ENCODE measurements around the gene RNF180.
"Not testable (repeated sequence)": the region's sequence is repeated elsewhere in the genome, so short reads cannot be mapped to it uniquely, and the experiment has no call there.

The RNF180 gene

DNA sequence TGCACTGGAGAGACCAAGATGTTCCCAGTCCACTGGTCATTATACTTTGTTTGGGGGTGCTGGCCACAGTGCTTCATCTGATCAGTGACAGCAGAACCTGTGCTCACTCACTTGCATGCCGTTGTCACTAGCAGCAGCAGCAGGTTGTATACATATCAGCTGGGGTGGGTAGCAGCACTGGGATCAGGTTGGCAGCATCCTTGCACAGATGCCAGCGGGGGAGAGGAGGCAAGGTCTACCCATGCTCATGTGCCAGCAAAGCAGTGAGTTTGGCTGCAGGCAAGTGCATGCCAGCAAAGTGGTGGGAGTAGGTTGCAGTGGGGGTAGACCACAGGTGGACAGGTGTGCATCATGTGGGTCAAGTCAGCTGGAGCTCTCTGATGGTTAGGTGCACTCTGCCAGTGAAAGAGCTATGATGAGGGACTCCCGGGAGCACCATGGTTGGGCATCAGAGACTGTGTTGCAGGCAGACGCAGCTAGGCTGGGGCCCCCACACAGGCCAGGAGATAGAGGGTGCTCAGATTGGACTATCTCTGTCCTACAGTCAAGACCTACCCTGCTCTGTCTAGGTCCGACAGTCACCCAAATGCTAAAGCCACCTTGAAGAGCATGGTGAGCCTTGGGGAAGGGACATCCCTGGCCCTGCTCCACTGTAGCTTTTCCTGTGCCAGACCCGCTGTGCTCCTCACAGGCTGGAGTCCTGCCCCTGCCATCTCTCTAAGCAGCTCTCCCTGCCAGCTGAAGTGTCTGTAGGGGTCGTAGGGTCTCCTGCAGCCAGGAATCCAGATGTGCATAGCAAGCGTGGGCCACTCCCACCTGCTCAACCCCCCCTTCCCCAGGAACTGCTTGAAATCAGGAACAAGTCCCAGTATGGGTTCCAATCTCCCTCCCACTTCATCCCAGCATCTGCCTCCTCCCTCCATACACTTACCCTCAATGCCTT is 119.8 kb downstream of the RNF180 start:
- DNase-seq (ENCODE audit: low read depth) = no peak

DNA sequence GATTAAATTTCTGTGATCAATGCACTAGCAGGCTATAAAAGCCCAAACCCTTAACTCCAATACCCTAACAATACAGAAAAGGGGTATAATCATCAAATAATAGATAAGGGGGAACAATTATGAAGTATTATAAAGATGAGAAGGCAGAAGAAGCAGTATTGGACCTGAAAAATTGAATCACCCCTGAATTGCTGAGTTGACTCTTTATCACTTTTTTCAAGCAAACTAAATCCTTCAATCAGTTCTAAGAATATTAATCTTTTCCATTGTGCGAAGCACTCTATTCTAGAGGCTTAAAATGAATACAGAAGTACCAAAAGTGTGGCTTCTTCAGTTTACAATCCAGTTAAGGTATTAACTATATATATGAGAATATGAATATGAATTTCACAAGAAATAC is 120.7 kb downstream of the RNF180 start:
- no peak for DNase-seq (ENCODE audit: low read depth)

DNA sequence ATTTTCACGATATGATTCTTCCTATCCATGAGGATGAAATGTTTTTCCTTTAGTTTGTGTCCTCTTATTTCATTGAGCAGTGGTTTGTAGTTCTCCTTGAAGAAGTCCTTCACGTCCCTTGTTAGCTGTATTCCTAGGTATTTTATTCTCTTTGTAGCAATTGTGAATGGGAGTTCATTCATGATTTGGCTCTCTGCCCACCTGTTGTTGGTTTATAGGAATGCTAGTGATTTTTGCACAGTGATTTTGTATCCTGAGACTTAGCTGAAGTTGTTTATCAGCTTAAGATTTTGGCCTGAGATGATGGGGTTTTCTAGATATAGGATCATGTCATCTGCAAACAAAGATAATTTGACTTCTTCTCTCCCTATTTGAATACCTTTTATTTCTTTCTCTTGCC is 122.9 kb downstream of the RNF180 start:
- not testable (repeated sequence) for DNase-seq (ENCODE audit: low read depth)

DNA sequence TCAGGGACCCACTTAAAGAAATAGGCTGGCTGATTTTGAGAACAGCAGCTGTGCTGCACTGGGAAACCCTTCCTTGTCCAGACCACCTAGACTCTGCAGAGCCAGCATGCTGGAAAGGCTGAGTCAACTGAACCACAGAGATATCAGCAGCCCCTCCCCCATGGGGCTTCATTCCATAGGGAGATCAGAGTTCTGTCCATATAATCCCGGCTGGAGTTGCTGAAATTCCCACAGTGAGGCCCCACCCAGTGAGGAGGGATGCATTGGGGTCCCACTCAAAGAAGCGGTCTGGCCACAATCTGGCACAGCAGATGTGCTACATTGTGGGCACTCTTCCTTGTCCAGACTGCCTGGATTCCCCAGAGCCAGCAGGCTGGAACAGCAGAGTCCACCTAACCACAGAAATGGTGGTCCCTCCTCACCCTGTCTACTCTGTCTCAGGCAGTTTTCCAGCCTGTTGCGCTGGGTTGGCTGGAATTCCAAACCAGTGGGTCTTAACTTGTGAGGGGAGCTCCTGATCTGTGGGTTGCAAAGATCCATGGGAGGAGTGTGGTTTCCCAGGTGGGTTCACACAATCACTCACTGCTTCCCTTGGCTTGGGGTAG is 127.1 kb downstream of the RNF180 start:
- no peak for DNase-seq (ENCODE audit: low read depth)

DNA sequence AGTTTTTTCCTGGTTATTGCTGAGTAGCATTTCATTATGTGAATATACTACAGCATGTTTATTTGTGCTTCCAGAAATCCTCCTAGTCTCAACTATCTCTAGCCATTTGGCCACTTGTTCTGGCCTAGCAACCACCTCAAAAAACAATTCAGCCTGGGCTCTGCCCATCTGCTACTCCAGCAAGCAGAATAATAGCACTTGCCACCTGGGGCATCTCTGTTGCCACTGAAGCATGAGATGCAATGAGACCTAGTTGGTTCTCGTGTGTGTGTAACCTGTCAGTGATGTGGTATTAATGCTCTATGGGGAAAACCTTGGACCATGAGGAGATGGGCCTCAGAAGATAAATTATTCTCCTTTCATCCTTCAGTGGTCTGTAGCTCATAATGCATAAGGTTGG is 129.5 kb downstream of the RNF180 start:
- DNase-seq (ENCODE audit: low read depth) = no peak

DNA sequence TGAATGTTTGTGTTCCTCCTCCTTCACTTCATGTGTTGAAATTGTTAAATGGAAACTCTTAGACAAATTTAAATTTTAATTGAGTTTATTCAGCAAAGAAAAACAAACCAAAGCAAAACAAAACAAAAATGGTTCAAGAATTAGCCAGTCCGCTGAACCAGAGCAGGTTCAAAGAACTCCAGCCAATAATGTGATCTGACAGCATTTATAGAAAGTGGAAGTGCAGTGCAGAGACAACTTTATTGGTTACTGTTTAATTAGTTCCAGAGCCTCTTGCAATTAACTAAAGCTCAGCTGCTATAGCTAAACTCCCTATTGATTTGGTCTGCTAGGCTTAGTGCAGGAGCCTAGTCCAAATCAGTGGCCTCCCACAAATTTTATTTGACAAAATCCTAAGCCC is 132.9 kb downstream of the RNF180 start:
- no peak for DNase-seq (ENCODE audit: low read depth)

DNA sequence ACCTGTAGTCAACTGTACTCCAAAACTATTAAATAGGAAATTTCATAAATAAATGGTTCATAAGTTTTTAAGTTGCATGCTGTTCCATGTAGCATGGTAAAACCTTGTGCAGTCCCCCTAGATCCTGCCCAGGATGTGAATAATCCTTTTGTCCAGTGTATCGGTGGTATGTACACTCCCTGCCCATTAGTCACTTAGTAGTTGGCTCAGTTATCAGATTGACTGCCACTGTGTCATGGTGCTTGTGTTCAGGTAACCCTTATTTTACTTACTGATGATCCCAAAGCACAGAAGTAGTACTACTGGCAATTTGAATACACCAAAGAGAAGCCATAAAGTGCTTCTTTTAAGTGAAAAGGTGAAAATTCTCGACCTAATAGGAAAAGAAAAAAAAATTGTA is 134.2 kb downstream of the RNF180 start:
- DNase-seq (ENCODE audit: low read depth) = no peak

DNA sequence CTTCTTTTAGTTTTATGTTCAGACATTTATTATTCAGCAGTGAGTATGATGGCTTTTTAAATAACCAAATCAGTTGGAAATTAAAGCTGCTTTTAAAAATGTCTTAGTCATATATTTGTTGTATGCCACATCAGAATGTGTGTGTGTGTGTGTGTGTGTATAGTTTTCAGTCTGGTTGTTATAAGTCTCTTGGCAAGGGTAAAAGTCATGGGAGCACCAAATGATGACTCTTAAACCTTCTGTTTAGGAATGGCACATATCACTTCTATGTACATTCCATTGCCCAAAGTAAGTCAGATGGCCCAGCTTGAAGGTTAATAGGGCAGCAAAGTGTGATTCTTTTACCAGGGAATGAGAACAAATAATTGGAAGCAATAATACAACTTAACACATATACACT is 135.9 kb downstream of the RNF180 start:
- DNase-seq (ENCODE audit: low read depth) = peak; percentile 7

DNA sequence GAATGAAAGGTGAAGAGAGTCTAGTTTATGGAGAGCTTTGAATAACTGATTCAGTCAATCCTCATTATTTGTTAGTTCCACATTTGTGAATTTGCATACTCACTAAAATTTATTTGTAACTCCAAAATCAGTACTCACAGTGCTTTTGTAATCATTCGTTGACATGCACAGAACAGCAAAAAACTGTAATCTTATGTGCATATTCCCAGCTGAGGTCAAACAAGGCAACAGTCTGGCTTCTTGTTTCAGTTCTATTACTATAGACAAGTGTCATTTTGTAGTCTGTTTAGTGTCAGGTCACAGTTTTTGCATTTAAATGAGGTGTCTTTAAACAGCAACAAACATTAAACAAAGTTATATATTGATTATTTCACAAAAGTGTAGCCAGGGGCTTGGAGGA is 142.5 kb downstream of the RNF180 start:
- no peak for DNase-seq (ENCODE audit: low read depth)

DNA sequence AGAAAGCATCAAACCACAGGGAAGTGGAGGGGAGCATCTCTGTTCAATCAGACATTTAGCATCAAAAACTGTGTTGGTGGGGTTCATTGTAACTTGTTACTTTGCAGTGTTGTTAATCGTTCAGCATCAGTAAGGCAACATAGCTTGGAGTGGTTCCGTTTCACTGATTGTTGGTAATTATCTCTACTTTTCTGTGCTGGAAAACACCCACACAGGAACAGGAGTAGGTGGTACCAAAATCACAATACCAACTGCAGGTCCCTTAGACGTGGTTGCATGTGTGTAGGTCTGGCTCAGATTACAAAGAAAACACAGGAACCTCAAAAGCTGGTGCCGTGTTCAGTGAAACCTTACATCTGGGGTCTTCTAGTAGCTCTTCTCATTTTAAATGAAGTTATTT is 146.8 kb downstream of the RNF180 start:
- DNase-seq (ENCODE audit: low read depth) = no peak

DNA sequence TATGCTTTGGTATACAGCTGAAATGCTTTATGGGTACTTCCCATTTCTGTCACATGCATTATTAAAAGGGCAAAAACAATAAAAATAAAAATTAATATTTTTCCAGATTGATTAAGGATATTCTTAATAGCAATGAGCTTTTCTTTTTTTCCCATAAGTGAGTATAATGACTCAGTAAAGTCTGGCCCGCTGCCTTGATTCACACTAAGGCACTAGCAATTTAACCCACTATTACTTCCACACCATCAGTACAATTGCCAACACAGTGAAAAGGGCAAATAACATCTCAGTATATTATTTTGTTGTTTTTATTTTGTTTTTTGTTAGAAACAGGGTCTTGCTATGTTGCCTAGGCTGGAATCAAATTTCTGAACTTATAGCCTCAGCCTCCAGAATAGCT is 150.1 kb downstream of the RNF180 start:
- no peak for DNase-seq (ENCODE audit: low read depth)

DNA sequence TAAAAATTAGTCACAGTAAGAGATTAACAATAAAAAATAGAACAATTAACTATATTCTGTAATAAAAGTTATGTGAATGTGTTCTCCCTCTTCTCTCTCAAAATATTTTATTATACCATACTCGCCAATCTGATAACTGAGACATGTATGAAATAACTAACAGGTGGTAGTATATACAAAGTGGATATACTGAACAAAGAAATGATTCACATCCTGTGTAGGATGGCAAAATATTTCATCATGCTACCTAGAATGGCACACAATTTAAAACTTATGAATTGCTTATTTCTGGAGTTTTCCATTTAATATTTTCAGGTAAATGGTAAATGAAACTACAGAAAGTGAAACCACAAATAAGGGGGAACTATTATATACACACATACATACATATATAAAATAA is 152.5 kb downstream of the RNF180 start:
- DNase-seq (ENCODE audit: low read depth) = no peak

DNA sequence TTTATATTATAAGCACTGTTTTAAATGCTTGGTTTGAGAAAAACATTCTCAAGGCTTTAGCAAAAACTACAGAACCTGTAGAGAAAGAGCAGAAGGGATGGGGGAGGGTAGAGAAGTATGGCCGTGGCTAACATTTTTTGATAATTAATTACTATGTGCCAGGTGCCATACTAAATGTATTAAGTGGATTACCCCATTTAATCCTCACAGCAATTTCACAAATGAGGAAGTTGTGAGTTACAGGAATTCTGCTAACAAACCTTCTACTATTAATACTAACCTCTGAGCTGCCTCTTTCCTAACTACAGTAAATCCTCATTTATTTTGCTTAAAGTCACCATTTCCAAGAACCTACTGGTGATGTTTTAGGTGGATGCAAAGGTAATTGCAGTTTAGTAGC is 157.9 kb downstream of the RNF180 start:
- no peak for DNase-seq (ENCODE audit: low read depth)

DNA sequence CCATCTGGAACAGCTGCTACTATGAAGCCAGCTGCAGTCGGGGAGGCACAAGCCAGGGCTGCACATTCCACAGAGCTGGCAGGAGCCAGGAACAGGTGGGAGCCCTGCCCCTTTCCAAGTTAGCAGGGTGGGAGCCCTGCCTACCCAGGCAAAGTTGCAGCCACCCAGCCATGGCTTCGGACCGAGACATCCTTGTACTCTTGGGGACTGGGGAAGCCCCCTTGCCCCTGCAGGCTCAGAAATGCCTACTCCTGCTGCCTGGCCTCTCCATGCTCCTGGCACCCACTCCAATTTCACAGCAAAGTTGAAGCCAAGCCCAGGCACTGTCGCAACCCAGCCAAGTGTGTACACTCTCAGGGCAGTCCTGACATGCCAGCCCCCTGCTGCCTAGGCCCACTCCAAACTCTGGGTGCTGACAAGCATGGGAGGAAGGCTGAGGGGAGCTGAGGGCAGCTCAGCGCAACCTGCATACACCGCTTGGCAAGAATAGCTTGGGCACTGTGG is 165.1 kb downstream of the RNF180 start:
- no peak for DNase-seq (ENCODE audit: low read depth)

DNA sequence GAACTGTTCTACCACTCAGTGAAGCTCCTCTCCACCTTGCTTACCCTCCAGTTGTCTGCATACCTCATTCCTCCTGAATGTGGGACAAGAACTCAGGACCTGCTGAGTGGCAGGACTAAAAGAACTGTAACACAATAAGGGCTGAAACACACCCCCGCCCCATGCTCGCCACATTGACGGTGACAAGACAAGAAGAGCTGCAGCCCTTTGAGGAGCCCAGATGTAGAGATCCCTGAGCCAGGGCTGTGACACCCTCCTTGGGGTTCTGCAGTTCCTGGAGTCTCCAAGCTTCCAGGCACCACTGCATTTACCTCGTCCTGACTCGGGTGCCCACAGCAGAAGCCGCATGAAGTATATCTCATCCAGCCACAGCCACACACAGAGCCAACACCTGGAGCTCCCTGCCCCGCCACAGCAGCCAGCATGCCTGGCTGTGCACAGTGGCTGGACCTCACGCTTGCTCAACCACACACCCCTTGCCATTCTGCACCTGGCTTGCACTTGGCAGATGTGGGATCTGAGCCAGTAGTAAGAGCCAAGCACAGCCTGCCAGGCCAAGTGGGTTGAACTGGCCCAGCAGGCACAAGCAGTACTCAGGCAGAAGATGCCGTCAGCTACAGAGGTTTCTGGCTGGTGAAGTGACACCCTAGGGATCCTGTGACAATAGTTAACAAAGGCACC is 166.1 kb downstream of the RNF180 start:
- DNase-seq (ENCODE audit: low read depth) = no peak

DNA sequence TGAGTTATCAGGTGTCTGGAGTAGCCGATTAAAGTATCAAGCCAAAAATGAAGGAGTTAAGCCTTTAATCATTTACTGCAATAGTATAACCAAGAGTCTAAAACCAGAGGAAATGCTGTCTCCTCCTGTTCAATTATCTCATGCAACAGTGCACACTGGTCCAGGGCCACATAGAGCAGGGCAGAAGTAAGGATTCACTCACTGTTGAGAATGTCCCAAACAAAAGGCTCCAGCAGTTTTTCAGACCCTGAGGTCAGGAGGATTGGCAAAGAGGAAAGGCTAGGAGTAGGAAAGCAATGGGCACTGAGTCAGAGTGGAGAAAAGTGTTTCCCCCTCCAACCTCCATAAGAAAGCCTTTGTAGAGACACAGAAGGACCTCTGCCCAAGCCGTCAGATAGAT is 168.2 kb downstream of the RNF180 start:
- DNase-seq (ENCODE audit: low read depth) = no peak

DNA sequence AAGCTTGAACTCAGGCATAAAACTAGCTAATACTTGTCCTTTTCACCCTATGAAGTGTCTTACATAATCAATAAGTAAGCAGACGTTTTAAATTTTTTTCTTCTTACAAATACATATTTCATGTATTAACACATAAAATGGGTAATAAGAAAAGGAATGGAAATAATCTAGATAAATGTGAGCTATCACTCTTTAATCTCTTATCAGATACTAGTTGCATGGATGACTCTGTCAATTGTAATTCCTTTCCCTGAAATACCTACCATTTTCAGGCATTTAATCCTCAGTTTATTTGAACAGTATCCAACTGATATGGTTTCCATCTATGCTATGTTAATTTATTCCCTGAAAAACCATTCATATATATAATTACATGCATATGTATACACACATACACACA is 174.1 kb downstream of the RNF180 start:
- no peak for DNase-seq (ENCODE audit: low read depth)

DNA sequence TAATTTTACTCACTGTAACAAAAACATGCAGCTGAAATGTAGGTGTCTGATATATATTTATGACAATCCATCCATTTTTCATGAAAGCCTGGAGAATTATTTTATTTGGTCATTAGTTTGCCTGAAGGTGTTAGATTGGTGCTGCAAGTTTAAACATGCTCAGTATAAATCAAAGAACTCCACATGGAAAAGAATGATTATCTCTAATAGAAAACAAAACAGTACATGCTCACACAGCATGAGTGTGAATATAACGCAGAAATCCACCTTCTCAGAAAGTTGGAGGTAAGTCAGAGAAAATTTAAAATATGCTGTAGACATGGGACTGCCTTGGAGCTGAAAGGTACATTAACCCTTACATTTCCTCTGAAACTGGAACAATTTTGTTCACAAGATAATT is 174.7 kb downstream of the RNF180 start:
- no peak for DNase-seq (ENCODE audit: low read depth)

DNA sequence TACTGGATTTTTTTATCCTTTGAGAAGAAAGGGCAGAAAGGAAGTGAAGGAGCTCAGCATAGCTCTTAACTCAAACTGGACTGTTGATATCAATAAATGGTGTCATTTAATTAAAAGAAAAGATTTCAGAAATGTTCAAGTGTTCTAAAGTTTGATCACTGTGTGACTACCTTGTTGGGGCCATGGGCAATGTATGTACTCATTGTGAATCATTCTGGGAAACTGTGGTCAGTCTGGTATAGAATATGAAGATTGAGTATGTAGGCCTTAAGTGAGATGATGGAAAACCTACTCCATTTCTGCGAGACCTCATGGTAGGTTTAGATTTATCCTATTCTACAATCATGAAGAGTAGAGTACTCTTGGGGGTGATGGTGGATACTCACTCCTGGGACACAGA is 175.7 kb downstream of the RNF180 start:
- DNase-seq (ENCODE audit: low read depth) = no peak

DNA sequence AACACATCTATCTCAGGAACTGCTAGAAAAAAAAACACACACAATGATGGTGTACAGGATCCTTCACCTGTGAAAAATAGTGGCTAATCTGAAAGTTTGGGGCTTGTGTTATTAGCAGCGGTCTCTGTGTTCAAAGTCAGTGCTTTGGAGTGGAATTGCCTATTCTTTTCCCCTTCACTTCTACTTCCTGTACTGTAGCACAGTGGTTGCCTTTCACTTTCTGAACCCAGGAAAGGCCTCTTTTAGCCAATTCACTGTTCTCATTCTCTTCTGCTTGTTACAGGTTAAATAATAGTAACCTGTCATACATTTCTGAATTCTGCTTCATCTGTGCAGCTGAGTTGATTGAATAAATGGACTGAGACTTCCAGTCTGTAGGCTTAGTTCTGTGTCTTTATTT is 178.9 kb downstream of the RNF180 start:
- DNase-seq (ENCODE audit: low read depth) = no peak

DNA sequence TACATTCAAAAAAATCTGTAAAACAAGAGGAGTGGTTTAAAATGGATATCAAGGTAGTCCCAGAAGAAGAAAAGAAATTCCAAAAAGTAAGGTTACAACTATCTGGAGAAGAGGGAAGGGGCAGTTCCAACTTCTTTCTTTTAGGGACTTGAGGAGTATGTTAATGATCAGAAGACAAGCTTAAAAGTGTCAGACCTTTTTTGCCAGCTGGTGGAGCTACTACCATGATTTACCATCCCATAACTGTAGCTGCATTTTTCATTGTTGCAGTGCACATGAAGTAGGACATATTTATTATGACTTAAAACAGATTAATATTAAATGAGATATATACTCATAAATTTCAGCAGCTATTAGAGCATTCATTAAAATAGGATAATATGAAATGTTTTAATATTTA is 181.7 kb downstream of the RNF180 start:
- DNase-seq (ENCODE audit: low read depth) = no peak

DNA sequence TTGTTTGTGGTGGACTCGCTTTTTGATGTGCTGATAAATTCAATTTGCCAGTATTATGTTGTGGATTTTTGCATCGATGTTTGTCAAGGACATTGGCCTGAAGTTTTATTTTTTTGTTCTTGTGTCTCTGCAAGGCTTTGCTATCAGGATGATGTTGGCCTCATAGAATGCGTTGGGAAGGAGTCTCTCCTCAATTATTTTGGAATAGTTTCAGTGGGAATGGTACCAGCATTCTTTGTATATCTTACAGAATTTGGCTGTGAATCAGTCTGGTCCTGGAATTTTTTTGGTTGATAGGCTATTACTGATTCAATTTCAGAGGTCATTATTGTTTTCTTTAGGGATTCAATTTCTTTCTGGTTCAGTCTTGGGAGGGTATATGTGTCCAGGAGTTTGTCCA is 198.8 kb downstream of the RNF180 start:
- DNase-seq (ENCODE audit: low read depth) = no peak

DNA sequence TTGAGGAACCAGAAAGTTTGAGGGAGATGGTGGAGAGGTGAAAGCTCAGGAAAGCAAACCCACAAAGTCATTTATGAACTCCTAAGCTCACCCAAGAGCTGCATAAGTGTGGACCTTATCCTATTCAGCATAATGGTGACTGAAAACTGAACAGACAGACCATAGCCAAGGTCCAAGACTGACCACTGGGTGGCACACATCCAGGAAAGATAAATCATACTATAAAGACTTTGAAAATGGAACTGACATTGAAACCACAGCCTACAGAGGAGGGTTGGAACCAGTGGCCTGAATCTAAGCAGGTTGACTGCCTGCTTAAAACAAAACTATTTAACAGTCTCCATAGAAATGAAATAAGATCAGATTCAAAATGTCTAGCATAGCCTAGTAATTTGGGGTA is 219.1 kb downstream of the RNF180 start:
- peak; percentile 0 for DNase-seq (ENCODE audit: low read depth)
